GM21576 (cell line): ENCODE measurements around the gene SLC28A1.
"Not testable (repeated sequence)": the region's sequence is repeated elsewhere in the genome, so short reads cannot be mapped to it uniquely, and the experiment has no call there.

Source experiments
- ATAC-seq: cut with Tn5 transposase; IDR thresholded peaks from one replicate; pipeline ENCODE4 v1.9.1; 2021; ENCODE audit warnings: mild to moderate bottlenecking, moderate library complexity; ENCODE audit not compliant: unreplicated experiment

The SLC28A1 gene

GRCh38 chr15:84961707-84962106 is 77.2 kb downstream of the SLC28A1 start:
- no peak for ATAC-seq

GRCh38 chr15:84962955-84963354 is 78.5 kb downstream of the SLC28A1 start:
- no peak for ATAC-seq

GRCh38 chr15:84967380-84967779 is 82.9 kb downstream of the SLC28A1 start:
- no peak for ATAC-seq

DNA sequence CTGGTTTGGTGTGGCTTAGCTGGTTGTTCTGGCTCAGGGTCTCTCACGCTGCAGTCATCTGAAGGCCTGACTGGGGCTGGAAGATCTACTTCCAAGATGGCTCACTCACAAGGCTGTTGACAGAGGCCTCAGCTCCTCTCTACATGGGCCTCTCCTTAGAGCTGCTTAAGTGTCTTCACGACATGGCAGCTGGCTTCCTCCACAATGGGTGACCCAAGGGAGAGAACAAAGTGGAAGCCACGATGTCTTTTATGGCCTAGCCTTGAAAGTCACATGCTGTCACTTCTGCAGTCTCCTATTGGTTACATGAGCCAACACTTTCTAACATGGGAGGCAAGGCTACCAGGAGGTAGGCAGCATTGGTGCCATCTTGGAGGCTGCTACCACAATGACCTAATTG is 83.8 kb downstream of the SLC28A1 start:
- no peak for ATAC-seq

DNA sequence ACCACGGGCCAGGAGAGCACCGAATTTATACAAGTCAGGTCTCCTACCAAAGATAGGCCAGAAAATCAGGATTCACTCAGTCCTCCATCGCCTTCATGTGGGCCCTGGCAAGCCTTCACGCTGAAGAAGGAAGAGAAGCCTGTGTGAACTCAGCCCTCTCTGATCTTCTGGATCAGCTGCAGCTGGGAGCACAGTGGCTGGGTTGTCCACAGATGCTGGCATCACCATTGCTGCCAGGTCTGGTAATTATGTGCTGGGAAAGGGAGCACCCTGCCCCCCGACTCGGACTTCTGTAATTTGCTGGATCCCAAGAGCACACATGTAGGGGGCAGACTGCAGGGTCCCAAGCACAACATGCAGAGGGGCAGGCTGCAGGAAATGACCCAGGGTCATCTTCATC is 84.8 kb downstream of the SLC28A1 start:
- ATAC-seq: no peak

DNA sequence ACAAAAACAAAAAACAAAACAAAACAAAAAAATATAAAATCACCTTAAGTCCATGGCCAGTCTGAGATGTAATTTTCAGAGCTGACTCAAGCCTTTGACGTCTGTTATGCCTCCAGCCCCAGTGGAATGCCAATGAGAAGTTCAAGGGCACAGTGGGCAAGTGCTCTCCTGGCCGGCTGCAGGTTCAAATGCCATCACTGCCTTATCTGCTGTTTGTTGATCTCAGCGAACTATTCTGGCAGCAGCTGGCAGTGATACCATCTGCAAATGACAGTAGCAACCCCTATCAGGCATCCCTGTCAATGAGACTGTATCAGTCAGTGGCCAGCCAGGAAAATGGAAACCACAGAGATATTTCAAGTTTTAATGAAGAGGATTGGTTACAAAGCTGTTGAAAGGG is 86.4 kb downstream of the SLC28A1 start:
- ATAC-seq: no peak

DNA sequence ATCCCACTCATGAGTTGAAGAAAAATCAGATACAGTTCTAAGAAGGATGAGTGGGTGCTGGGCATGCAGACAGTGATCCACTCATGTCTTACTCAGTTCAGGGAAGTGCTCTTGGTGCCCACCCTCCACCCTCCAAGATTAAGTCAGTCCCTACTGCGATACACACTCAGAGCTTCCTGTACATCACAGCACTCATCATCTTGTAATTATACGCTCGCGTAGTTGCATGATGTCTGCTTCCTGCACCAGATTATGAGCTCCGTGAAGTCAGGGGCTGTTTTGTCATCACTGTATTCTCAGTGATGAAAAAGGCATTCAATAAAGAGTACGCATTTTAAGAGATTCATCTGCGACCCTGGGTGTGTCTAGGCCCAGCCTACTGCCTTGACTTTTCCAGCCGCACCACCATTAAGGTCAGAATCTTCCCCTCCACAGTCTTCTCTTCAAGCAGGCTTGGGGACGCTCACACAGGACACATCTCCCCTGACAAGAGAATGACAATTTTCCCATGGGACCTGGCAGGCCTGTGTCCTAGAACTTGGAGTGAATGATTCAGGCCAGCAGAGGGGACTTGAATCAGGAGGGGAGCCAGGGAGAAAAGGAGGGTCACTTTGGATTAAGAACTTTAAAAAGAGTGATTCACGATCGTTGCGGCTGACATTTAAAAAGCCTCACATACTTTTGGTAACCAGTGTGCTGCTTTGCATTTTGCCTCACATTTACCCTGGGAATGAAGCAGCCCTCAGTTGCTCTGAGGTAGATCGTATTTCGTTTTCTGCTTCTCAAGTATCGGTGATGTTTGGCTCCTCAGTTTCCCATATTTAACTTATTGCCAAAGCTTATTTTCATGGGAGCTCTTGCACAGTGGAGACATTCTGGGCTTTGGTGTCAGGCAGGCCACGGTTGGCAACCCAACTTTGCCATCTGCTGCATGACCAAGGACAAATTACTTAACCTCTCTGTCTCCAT is 89.3 kb downstream of the SLC28A1 start:
- no peak for ATAC-seq

GRCh38 chr15:84975871-84976351 is 91.4 kb downstream of the SLC28A1 start:
- no peak for ATAC-seq

DNA sequence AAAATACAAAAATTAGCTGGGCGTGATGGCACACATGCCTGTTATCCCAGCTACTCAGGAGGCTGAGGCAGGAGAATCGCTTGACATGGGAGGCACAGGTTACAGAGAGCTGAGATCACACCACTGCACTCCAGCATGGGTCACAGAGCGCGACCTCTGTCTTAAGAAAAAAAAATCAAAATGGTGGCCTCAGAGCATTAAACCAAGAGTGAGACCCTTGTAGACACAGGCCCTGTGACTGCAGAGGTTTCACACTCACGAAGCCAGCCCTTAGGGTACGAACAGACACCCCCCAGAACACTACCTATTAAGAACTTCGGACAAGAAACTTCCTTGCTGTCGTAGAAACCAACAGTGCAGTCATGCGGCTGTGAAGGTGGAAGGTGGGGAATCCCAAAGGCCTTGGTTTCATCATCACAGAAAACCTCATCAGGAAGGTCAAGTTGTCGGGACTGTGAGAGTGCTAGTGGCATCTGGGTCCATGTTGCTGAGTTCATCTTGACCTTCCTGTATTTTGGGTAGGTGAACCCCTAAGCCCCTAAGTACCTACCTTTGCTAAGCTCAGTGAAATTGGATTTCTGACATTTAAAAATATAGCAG is 92.4 kb downstream of the SLC28A1 start:
- no peak for ATAC-seq

DNA sequence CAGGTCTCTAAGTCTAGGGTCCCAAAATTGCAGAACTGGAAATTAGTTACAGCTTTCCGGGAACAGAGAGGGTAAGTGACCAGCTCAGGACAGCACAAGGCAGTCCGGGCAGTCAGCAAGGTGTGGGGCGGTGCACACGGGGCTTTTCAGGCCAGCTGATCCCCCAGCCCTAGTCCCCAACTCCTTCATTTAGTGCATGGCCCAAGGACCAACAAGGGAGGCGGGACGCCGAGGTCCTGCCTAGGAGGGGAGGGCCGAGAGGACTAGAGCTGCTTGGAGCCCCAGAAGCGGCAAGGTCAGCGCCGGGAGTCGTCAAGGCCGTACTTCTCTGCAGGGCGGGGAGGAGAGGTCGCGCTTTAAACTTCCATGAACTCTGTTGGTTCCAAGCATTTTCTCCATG is 95.2 kb downstream of the SLC28A1 start:
- ATAC-seq: no peak

- peak; percentile 45 for ATAC-seq
Measured at GRCh38 chr15:84980196-84981053, 96.0 kb downstream of the SLC28A1 start.

GRCh38 chr15:84981054-84981710 is 96.7 kb downstream of the SLC28A1 start:
- ATAC-seq: peak; percentile 59

DNA sequence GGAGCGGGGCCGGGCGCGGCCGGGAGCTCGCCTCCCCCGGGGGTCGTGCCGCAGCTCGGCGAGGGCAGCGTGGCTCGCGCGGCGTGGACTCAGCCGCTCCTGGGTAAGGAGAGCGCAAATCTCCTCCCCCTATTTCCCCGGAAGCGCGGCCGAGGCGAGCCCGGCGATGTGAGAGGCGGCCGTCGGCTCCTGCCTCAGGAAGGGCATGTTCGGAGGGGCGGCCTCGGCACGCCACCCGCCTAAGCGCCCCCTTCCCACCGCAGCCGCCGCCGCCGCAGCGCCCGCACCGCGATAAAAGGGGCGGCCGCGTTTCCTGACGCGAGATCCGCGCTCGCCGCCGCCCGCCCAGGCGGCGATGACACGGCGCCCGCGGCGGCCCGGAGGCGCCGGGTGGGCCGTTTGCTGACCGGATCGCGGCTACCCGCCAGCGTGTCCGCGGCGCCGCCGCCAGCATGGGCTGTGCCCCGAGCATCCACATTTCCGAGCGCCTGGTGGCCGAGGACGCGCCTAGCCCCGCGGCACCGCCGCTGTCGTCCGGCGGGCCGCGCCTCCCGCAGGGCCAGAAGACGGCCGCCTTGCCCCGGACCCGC is 97.3 kb downstream of the SLC28A1 start, which contains the start of gene PDE8A:
TSS of gene PDE8A (plus strand) at position 146 of the 590 bp plus-strand sequence. CDS start at position 453, 307 bp downstream.
- peak; percentile 24 for ATAC-seq

DNA sequence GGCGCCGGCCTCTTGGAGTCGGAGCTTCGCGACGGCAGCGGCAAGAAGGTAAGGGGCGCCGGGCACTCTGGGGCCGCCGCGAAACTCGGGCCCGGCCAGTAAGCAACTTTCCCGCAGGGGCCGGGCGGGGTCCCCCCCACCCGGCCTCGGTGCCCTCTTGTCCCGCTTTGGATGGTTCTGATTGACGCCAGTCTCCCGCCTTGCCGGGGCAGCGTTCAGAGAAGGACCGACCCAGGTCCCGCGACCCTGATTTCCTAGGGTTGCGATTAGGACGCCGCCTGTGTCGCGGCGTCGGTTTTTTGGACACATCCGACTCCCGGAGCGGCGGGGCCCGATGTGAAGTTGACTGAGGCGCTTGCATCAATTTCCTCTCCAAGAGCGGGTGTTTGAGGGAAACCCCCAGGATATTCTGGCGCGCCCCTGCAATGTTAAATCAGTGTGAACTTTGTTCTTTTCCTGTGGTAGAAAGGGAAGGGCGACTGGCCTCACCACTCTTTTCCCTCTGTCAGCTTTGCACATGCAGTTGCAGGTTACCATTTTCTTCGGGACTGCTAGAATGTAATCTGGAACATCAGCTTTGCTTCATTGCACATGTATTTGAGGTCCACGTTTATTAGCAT is 97.9 kb downstream of the SLC28A1 start:
- ATAC-seq: no peak

DNA sequence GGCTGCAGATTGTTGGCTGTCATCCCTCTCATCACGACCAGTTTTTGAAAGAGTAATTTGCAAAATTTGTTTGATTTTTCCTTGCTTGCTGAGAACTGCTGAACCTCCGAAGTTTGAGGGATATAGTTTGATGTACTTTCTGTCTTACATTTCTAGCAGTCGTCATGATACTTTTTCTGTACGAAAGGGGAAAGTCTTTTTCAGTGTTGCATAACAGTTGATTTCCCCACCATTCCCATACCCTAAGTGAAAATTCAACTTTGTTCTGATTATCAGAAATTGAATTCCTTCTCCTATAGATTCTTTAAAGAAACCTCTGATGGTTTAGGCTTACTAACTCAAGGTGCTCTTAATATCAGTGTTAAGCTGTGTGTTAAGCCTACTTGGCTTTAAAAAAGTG is 98.8 kb downstream of the SLC28A1 start:
- no peak for ATAC-seq

DNA sequence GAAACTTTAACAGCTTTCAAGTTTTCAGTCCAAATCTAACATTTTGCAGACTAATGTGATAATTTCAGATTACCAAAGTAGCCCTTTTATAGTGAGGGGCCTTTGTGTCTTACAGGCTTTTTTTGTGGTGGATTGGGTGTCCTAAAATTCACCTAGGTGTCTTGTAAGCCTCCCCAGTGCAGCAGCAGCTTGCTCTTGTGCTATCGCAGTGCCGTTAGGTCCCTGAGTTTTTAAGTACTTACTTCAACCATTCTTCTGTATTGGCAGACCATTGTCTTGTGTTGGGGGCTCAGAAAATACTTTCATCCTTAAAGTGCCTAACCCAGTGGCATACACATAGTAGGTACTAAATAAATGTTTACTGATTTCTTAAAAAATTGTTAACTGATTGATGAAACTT is 99.2 kb downstream of the SLC28A1 start:
- ATAC-seq: no peak

GRCh38 chr15:84985158-84985557 is 100.7 kb downstream of the SLC28A1 start:
- ATAC-seq: no peak

- ATAC-seq: not testable (repeated sequence)
Measured at GRCh38 chr15:84987351-84987750, 102.9 kb downstream of the SLC28A1 start.

DNA sequence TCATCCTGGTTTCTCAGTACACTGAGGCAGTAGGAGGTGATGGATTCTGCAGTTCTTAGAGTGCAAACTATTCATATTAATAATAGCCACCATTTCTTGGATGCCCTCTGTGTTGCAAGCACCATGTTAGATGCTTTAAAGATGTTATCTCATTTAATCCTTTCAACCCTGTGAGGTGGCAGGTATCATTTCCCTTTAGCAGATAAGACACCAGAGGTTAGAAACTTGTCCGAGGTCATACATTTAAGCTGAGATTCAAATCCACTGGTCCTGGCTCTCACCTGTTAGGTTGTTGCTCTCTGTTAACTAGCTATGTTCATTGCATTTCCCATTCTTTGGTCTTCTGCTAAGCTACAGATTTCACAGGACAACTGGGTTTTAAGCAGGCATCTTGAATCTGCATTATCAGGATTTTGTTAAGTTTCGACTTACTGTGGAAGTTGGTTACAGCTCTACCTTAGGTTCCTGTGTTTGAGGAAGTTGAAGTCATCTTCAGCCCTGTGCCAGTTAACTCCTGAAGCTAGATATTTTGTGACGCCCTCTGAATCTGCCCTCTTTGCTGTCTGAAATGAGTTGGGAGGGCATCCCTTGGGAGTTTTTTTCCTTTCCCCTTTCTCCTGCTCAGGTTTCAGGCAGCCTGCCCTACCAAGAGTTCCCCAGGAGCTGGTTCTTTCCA is 103.6 kb downstream of the SLC28A1 start:
- ATAC-seq: peak; percentile 37
